ENCODE results near the gene CFAP69. TPM values are rescaled to one million over a fixed set of nuclear protein-coding genes. Genes with fewer than 3 reads are reported as not detected.
A peak's percentile ranks its signal among the peaks of the same experiment; 100 is the strongest.

Gene CFAP69
- total RNA-seq, 2 donors from 2014 or later = 0.35 to 0.42 TPM

GRCh38 chr7:90224195-90224594, 20.8 kb upstream of the CFAP69 start:
- H3K27me3 Mint-ChIP-seq = peaks cover 35% of the 10 kb centered on the region
- no peaks in the 10 kb centered on the region for H3K4me1 Mint-ChIP-seq
- no peak overlapping the region for H3K27ac Mint-ChIP-seq
- H3K4me3 Mint-ChIP-seq = no peak overlapping the region
- no peak for ATAC-seq (replicated peaks)
- no peaks in the 10 kb centered on the region for H3K9me3 Mint-ChIP-seq
- H3K36me3 Mint-ChIP-seq (ENCODE audit: low read depth) = no peaks in the 10 kb centered on the region

GRCh38 chr7:90225181-90225580, 19.8 kb upstream of the CFAP69 start:
- ATAC-seq (replicated peaks) = no peak
- Mint-ChIP-seq H3K4me3 (no peak overlapping the region), H3K9me3 (no peaks in the 10 kb centered on the region), H3K36me3 (ENCODE audit: low read depth) (no peaks in the 10 kb centered on the region), H3K4me1 (no peaks in the 10 kb centered on the region), H3K27me3 (peaks cover 30% of the 10 kb centered on the region), H3K27ac (no peak overlapping the region)

- H3K27me3 Mint-ChIP-seq = peaks cover 26% of the 10 kb centered on the region
- no peak for ATAC-seq (replicated peaks)
- H3K36me3 Mint-ChIP-seq (ENCODE audit: low read depth) = no peaks in the 10 kb centered on the region
- H3K4me1 Mint-ChIP-seq = no peaks in the 10 kb centered on the region
- H3K4me3 Mint-ChIP-seq = no peak overlapping the region
- H3K27ac Mint-ChIP-seq = no peak overlapping the region
- H3K9me3 Mint-ChIP-seq = no peaks in the 10 kb centered on the region
These were observed 19.4 kb upstream of the CFAP69 start for GRCh38 chr7:90225601-90226000.

DNA sequence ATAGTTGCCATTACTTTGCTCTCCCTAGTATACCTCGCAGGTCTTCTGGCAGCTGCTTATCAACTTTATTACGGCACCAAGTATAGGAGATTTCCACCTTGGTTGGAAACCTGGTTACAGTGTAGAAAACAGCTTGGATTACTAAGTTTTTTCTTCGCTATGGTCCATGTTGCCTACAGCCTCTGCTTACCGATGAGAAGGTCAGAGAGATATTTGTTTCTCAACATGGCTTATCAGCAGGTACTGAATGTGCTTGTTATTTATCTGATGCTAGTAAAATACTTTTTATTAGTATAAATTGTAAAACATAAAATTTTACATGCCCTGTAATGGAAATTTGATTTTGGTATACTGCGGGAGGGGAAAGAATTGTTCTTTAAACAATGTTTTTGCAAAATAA, 17.7 kb upstream of the CFAP69 start:
- no peak overlapping the region for H3K27ac Mint-ChIP-seq
- H3K36me3 Mint-ChIP-seq (ENCODE audit: low read depth) = no peaks in the 10 kb centered on the region
- no peaks in the 10 kb centered on the region for H3K4me1 Mint-ChIP-seq
- ATAC-seq (replicated peaks) = no peak
- H3K9me3 Mint-ChIP-seq = no peaks in the 10 kb centered on the region
- H3K27me3 Mint-ChIP-seq = peaks cover 25% of the 10 kb centered on the region
- no peak overlapping the region for H3K4me3 Mint-ChIP-seq

DNA sequence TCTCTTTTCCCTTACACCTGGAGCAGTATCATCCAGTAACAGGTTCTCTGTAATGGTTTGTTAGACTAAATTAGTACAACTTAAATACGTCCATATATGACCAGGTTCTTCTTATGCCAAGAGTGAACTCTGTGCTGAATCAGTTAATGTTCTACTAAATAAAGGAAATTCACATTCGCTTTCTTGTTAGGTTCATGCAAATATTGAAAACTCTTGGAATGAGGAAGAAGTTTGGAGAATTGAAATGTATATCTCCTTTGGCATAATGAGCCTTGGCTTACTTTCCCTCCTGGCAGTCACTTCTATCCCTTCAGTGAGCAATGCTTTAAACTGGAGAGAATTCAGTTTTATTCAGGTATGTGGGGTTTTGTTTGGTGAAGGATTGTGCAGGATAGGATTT, 15.3 kb upstream of the CFAP69 start:
- H3K4me1 Mint-ChIP-seq = no peaks in the 10 kb centered on the region
- H3K4me3 Mint-ChIP-seq = no peak overlapping the region
- peaks cover 18% of the 10 kb centered on the region for H3K27me3 Mint-ChIP-seq
- ATAC-seq (replicated peaks) = no peak
- no peaks in the 10 kb centered on the region for H3K9me3 Mint-ChIP-seq
- H3K36me3 Mint-ChIP-seq (ENCODE audit: low read depth) = no peaks in the 10 kb centered on the region
- H3K27ac Mint-ChIP-seq = no peak overlapping the region

GRCh38 chr7:90230834-90231233, 14.1 kb upstream of the CFAP69 start:
- H3K27ac Mint-ChIP-seq = no peak overlapping the region
- no peak for ATAC-seq (replicated peaks)
- H3K9me3 Mint-ChIP-seq = no peaks in the 10 kb centered on the region
- peaks cover 15% of the 10 kb centered on the region for H3K27me3 Mint-ChIP-seq
- H3K4me1 Mint-ChIP-seq = no peaks in the 10 kb centered on the region
- H3K36me3 Mint-ChIP-seq (ENCODE audit: low read depth) = no peaks in the 10 kb centered on the region
- no peak overlapping the region for H3K4me3 Mint-ChIP-seq

DNA sequence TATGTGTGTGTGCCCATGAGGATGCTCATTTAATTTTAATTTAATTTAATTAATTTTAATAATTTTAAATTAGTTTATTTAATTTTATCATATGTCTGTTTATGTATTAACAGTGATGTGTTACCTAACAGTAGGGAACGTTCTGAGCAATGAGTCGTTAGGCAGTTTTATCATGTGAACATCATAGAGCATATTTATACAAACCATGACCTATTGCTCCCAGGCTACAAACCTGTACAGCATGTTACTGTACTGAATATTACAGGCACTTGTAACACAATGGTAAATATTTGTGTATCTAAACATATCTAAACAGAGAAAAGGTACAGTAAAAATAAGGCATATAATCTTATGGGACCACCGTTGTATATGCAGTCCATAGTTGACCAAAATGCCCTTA, 13.7 kb upstream of the CFAP69 start:
- no peak for ATAC-seq (replicated peaks)
- no peaks in the 10 kb centered on the region for H3K9me3 Mint-ChIP-seq
- peaks cover 15% of the 10 kb centered on the region for H3K27me3 Mint-ChIP-seq
- no peaks in the 10 kb centered on the region for H3K4me1 Mint-ChIP-seq
- no peak overlapping the region for H3K4me3 Mint-ChIP-seq
- H3K27ac Mint-ChIP-seq = no peak overlapping the region
- no peaks in the 10 kb centered on the region for H3K36me3 Mint-ChIP-seq (ENCODE audit: low read depth)

- Mint-ChIP-seq H3K27me3 (peaks cover 10% of the 10 kb centered on the region), H3K9me3 (no peaks in the 10 kb centered on the region), H3K36me3 (ENCODE audit: low read depth) (no peaks in the 10 kb centered on the region), H3K4me3 (no peak overlapping the region), H3K4me1 (no peaks in the 10 kb centered on the region), H3K27ac (no peak overlapping the region)
- no peak for ATAC-seq (replicated peaks)
These were observed 12.5 kb upstream of the CFAP69 start for GRCh38 chr7:90232430-90232829.

DNA sequence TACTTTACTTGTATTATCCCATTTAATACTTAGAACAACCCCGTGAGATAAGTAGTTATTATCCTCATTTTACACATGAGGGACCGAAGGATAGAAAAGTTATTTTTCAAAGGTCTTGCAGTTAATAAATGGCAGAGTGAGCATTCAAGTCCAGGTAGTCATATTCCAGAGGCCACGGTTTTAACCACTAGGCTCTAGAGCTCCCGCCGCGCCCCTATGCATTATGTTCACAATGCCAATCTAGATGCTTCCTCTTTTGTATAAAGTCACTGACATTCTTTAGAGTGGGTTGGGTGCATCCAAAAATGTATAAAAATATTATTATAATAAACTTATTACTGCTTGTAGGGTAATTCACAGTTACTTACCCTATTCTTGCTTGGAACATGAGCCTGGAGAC, 11.4 kb upstream of the CFAP69 start:
- no peaks in the 10 kb centered on the region for H3K4me1 Mint-ChIP-seq
- H3K27ac Mint-ChIP-seq = no peak overlapping the region
- no peak overlapping the region for H3K4me3 Mint-ChIP-seq
- no peaks in the 10 kb centered on the region for H3K9me3 Mint-ChIP-seq
- peaks cover 7% of the 10 kb centered on the region for H3K27me3 Mint-ChIP-seq
- ATAC-seq (replicated peaks) = no peak
- no peaks in the 10 kb centered on the region for H3K36me3 Mint-ChIP-seq (ENCODE audit: low read depth)

GRCh38 chr7:90236721-90237289, 8.2 kb upstream of the CFAP69 start:
- Mint-ChIP-seq H3K4me3 (no peak overlapping the region), H3K9me3 (no peaks in the 10 kb centered on the region), H3K27me3 (peaks cover 4% of the 10 kb centered on the region), H3K4me1 (no peaks in the 10 kb centered on the region), H3K27ac (no peak overlapping the region), H3K36me3 (ENCODE audit: low read depth) (no peaks in the 10 kb centered on the region)
- no peak for ATAC-seq (replicated peaks)

DNA sequence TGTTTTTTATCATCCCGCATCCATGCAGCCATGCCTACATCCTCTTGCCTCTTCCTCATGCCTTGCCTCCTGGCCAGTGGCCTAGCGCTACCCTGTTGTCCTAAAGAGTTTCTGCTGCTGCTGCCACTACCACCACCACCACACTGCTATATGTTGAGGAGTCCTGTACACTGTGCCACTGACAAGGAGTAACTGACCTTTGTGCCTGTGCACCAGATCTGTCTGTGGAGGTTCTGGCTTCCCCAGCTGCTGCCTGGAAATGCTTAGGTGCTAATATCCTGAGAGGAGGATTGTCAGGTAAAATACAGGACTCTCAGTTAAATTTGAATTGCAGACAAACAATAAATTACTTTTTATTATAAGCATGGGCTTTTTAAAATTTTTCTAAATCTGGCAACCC, 7.0 kb upstream of the CFAP69 start:
- no peak for ATAC-seq (replicated peaks)
- H3K9me3 Mint-ChIP-seq = no peaks in the 10 kb centered on the region
- H3K4me1 Mint-ChIP-seq = no peaks in the 10 kb centered on the region
- H3K27ac Mint-ChIP-seq = no peak overlapping the region
- no peaks in the 10 kb centered on the region for H3K36me3 Mint-ChIP-seq (ENCODE audit: low read depth)
- H3K4me3 Mint-ChIP-seq = no peak overlapping the region
- H3K27me3 Mint-ChIP-seq = no peaks in the 10 kb centered on the region

GRCh38 chr7:90238583-90238982, 6.4 kb upstream of the CFAP69 start:
- Mint-ChIP-seq H3K27me3 (no peaks in the 10 kb centered on the region), H3K9me3 (no peaks in the 10 kb centered on the region), H3K4me3 (no peak overlapping the region), H3K4me1 (no peaks in the 10 kb centered on the region), H3K27ac (no peak overlapping the region), H3K36me3 (ENCODE audit: low read depth) (no peaks in the 10 kb centered on the region)
- no peak for ATAC-seq (replicated peaks)

DNA sequence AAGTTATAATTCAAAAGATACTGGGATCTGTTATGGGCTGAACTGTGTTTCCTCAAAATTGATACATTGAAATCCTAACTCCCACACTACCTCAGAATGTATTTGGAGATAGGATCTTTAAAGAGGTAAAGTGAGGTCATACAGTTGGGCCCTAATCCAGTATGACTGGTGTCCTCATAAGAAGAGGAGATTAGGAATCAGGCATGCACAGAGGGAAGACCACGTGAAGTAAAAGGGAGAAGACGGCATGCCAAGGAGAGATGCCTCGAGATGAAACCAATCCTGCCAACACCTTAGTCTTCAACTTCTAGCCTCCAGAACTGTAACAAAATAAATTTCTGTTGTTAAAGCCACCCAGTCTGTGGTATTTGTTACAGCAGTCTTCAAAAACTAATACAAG, 5.9 kb upstream of the CFAP69 start:
- no peaks in the 10 kb centered on the region for H3K9me3 Mint-ChIP-seq
- no peaks in the 10 kb centered on the region for H3K4me1 Mint-ChIP-seq
- no peaks in the 10 kb centered on the region for H3K36me3 Mint-ChIP-seq (ENCODE audit: low read depth)
- no peak overlapping the region for H3K27ac Mint-ChIP-seq
- no peaks in the 10 kb centered on the region for H3K27me3 Mint-ChIP-seq
- no peak overlapping the region for H3K4me3 Mint-ChIP-seq
- ATAC-seq (replicated peaks) = no peak

DNA sequence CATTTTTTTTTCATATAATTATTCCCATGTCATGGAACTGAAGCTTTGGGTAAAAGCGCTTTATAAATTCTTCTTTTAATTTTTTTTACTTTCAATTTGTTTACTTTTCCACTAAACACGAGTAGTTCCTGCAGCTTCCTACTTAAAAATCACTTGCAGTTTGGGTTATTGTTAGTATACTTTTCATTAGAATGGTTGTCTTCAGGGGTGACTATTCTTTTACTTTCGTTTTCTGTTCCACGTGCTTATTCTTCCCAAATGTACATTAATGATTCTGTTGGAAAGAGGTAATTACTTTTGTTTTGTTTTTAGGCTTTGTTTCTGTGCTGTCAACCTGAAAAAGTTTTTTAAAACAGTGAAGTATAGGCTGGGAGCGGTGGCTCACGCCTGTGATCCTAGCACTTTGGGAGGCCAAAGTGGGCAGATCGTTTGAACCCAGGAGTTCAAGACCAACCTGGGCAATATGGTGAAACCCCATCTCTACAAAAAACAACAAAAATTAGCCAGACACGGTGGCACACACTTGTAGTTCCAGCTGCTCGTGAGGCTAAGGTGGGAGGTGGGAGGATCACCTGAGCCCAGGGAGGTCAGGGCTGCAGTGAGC, 5.2 kb upstream of the CFAP69 start:
- ATAC-seq (replicated peaks) = no peak
- H3K4me3 Mint-ChIP-seq = peak overlapping the region; percentile 37
- H3K4me1 Mint-ChIP-seq = peaks cover 3% of the 10 kb centered on the region
- H3K27me3 Mint-ChIP-seq = no peaks in the 10 kb centered on the region
- H3K36me3 Mint-ChIP-seq (ENCODE audit: low read depth) = no peaks in the 10 kb centered on the region
- no peak overlapping the region for H3K27ac Mint-ChIP-seq
- no peaks in the 10 kb centered on the region for H3K9me3 Mint-ChIP-seq

- H3K27me3 Mint-ChIP-seq = no peaks in the 10 kb centered on the region
- no peaks in the 10 kb centered on the region for H3K9me3 Mint-ChIP-seq
- H3K36me3 Mint-ChIP-seq (ENCODE audit: low read depth) = no peaks in the 10 kb centered on the region
- H3K27ac Mint-ChIP-seq = no peak overlapping the region
- H3K4me3 Mint-ChIP-seq = no peak overlapping the region
- no peak for ATAC-seq (replicated peaks)
- peaks cover 5% of the 10 kb centered on the region for H3K4me1 Mint-ChIP-seq
These were observed 2.4 kb upstream of the CFAP69 start for GRCh38 chr7:90242369-90243168.
